Upper lobe of left lung (tissue), 6 donors: ENCODE data around the gene PARVA. TPM values are rescaled to one million over a fixed set of nuclear protein-coding genes. Genes with fewer than 3 reads are reported as not detected.

ENCODE experiments used
- ATAC-seq, 2 donors: fragments of 200-7000 bp; cut with Tn5 transposase; one replicate each; pipeline ENCODE4 v1.9.1; 2022; ENCODE audit warnings: mild to moderate bottlenecking in 2 of 2, moderate library complexity in 2 of 2; ENCODE audit not compliant: low FRiP score in 2 of 2
- DNase-seq, 2 donors: peaks; one replicate each; pipeline ENCODE4 v3.0.0-alpha.2; 2019 to 2020
- H3K27ac ChIP-seq, 4 donors: fragments of 200-600 bp; sonication (generic); one replicate each; pipeline ENCODE4 v1.5.1; 2016 to 2019
- H3K27me3 ChIP-seq, 4 donors: fragments of 200-600 bp; sonication (generic); one replicate each; pipeline ENCODE4 v1.5.1; 2017 to 2019
- H3K36me3 ChIP-seq, 4 donors: fragments of 200-600 bp; sonication (generic); one replicate each; pipeline ENCODE4 v1.5.1; 2016 to 2019
- H3K4me1 ChIP-seq, 4 donors: fragments of 200-600 bp; sonication (generic); one replicate each; pipeline ENCODE4 v1.5.1; 2018 to 2019
- H3K4me3 ChIP-seq, 4 donors: fragments of 200-600 bp; sonication (generic); one replicate each; pipeline ENCODE4 v1.5.1; 2017 to 2019; ENCODE audit warnings: mild to moderate bottlenecking in 2 of 4, moderate library complexity in 1 of 4
- H3K9me3 ChIP-seq, 4 donors: fragments of 200-600 bp; sonication (generic); one replicate each; pipeline ENCODE4 v1.5.1; 2018 to 2019
- CTCF ChIP-seq, 6 experiments: fragments of 450-650 bp in 4 of 6; fragments of 200-600 bp in 2 of 6; sonication (generic) in 2 of 6; IDR thresholded peaks; one replicate each; pipeline ENCODE4 v1.5.1; 2016 to 2019; ENCODE audit warnings: antibody characterized with exemption in 6 of 6
- EP300 ChIP-seq, 4 donors: sonication (generic); formaldehyde crosslinking; IDR thresholded peaks; one replicate each; pipeline ENCODE4 v1.5.1; 2017; ENCODE audit warnings: antibody characterized with exemption in 4 of 4, control low read depth in 2 of 4
- POLR2A ChIP-seq, 4 donors: fragments of 450-650 bp; IDR thresholded peaks; one replicate each; pipeline ENCODE4 v1.5.1; 2016 to 2017; ENCODE audit warnings: antibody characterized with exemption in 4 of 4, mild to moderate bottlenecking in 2 of 4
- POLR2AphosphoS5 ChIP-seq, 2 donors: sonication (generic); formaldehyde crosslinking; IDR thresholded peaks; one replicate each; pipeline ENCODE4 v1.5.1; 2017; ENCODE audit warnings: antibody characterized with exemption in 2 of 2
- WGBS, 2 donors: methylation state at CpG; one replicate each; pipeline ENCODE4 v1.1.5; 2017 to 2018; 5-methylcytosine and 5-hydroxymethylcytosine counted together
- total RNA-seq, 6 donors: library from RNA; depleted of rRNA in 4 of 6; stranded (reverse); fragments of >200 nt in 4 of 6; gene quantifications; one replicate each; pipeline versions ENCODE4 v1.1.0 to v1.2.1, GENCODE V29; 2016 to 2021
- donor health status: DM: no; HTN: no; CAD: no; lungs with moderate emphysema.
- donor health status: DM: no; HTN: yes; CAD: no; lungs with severe emphysema.

PARVA gene
- total RNA-seq, 6 donors from 2014 or later = 36.7 to 73.5 (median 58.0) TPM

- TF ChIP-seq POLR2A (IDR thresholded peaks at IDR 0.05) (no peak), POLR2AphosphoS5 (IDR thresholded peaks at IDR 0.05) (no peak), CTCF (IDR thresholded peaks at IDR 0.05) (no peak)
- Histone ChIP-seq H3K4me3 (no peak overlapping the region), H3K27me3 (no peaks in the 10 kb centered on the region), H3K36me3 (no peaks in the 10 kb centered on the region), H3K27ac (no peak overlapping the region), H3K4me1 (peaks cover 0 to 7% (median 2%) of the 10 kb centered on the region in 4 donors), H3K9me3 (no peaks in the 10 kb centered on the region)
- 85 to 91% methylated on average over 3 of the region's 3 CpGs for WGBS, 2 donors
- no peak for DNase-seq
- no peak for ATAC-seq
These were observed 42.7 kb downstream of the PARVA start for GRCh38 chr11:12420040-12420439.

DNA sequence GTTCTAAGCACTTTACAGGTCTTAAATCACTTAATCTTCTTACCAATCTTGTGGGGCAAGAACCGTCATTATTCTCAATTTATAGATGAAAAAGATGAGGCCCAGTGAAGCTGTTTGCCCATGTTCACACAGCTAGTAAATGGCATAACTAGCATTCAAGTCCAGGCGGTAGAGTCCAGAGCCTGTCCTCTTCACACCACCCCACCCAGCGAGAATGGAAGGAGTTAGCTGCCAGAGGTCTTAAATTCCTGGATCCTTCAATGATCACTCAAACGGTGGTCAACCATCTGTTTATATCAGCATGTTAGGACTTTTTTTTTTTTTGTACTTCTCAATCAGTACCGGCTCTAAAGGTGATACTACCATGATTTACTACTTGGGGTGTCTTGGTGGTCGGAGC lies 43.3 kb downstream of the PARVA start:
- no peak for ATAC-seq
- H3K27ac ChIP-seq = no peak overlapping the region
- no peaks in the 10 kb centered on the region for H3K9me3 ChIP-seq
- no peak overlapping the region for H3K4me3 ChIP-seq
- no peak for TF ChIP-seq CTCF (IDR thresholded peaks at IDR 0.05)
- TF ChIP-seq POLR2AphosphoS5 (IDR thresholded peaks at IDR 0.05) = no peak
- no peak for TF ChIP-seq EP300 (IDR thresholded peaks at IDR 0.05)
- no peak for TF ChIP-seq POLR2A (IDR thresholded peaks at IDR 0.05)
- peaks cover 0 to 4% (median 2%) of the 10 kb centered on the region in 4 donors for H3K4me1 ChIP-seq
- no peak for DNase-seq
- no peaks in the 10 kb centered on the region for H3K36me3 ChIP-seq
- WGBS, 2 donors = 87 to 91% methylated on average over 6 of the region's 6 CpGs
- no peaks in the 10 kb centered on the region for H3K27me3 ChIP-seq

DNA sequence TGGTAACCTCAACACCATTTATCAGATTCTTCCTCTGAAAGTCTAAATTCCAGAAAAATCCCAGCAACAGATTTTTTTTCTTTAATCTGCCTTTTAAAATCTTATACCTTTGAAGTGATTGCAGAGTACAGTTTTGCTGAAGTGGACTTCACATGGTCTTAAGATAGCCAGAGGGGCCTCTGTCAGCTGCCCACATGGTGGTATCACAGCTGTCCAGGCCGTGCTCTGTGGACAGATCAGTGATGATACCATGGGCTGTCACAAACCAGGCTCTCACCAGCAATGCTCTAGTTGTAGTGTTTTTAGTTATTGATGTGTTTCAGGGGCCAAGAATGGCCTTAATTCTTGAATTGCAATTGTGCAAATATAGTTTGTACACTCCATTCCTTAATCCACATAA lies 44.0 kb downstream of the PARVA start:
- DNase-seq = no peak
- no peaks in the 10 kb centered on the region for H3K36me3 ChIP-seq
- no peak overlapping the region for H3K4me3 ChIP-seq
- H3K4me1 ChIP-seq = peaks cover 0 to 4% (median 2%) of the 10 kb centered on the region in 4 donors
- ATAC-seq = no peak
- H3K27me3 ChIP-seq = no peaks in the 10 kb centered on the region
- WGBS, 2 donors = 82 to 100% methylated on average over 1 of the region's 1 CpG
- TF ChIP-seq POLR2AphosphoS5 (IDR thresholded peaks at IDR 0.05) = no peak
- no peak for TF ChIP-seq CTCF (IDR thresholded peaks at IDR 0.05)
- H3K9me3 ChIP-seq = no peaks in the 10 kb centered on the region
- H3K27ac ChIP-seq = no peak overlapping the region

DNA sequence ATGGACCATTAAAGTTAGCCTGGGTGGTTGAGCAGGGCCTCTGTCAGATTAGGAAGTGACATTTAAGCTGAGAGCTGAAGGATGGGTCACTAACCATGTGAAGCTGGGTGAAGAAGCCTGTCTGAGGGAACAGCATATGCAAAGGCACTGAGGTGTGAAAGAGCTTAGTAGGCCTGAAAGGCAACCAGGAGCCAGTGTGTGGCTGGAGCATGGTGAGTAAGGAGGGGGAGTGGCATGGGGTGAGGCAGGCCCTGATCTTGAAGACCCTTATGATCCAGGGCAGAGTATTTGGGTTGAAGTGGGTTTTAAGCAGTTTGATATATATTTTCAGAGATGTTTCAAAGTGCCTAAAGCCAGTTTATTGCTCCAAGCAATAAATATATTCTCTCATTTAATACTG lies 48.8 kb downstream of the PARVA start:
- TF ChIP-seq EP300 (IDR thresholded peaks at IDR 0.05) (no peak), CTCF (IDR thresholded peaks at IDR 0.05) (no peak), POLR2AphosphoS5 (IDR thresholded peaks at IDR 0.05) (no peak), POLR2A (IDR thresholded peaks at IDR 0.05) (no peak)
- no peak overlapping the region for H3K27ac ChIP-seq
- no peak for ATAC-seq

GRCh38 chr11:12429155-12429554 lies 51.8 kb downstream of the PARVA start:
- no peak overlapping the region for H3K4me3 ChIP-seq
- H3K27ac ChIP-seq = no peak overlapping the region
- no peaks in the 10 kb centered on the region for H3K9me3 ChIP-seq
- DNase-seq (no peak), ATAC-seq (no peak)
- 84 to 87% methylated on average over 3 of the region's 3 CpGs for WGBS, 2 donors
- H3K4me1 ChIP-seq = peaks cover 17 to 24% (median 21%) of the 10 kb centered on the region in 4 donors
- TF ChIP-seq CTCF (IDR thresholded peaks at IDR 0.05) = no peak
- no peak for TF ChIP-seq POLR2AphosphoS5 (IDR thresholded peaks at IDR 0.05)
- no peak for TF ChIP-seq EP300 (IDR thresholded peaks at IDR 0.05)
- no peak for TF ChIP-seq POLR2A (IDR thresholded peaks at IDR 0.05)
- no peaks in the 10 kb centered on the region for H3K27me3 ChIP-seq
- H3K36me3 ChIP-seq = no peaks in the 10 kb centered on the region

More for the DNA sequence above, 48.8 kb downstream of the PARVA start:
- Histone ChIP-seq H3K4me1 (peaks cover 5 to 11% (median 9%) of the 10 kb centered on the region in 4 donors), H3K36me3 (no peaks in the 10 kb centered on the region), H3K9me3 (no peaks in the 10 kb centered on the region), H3K4me3 (no peak overlapping the region), H3K27me3 (no peaks in the 10 kb centered on the region)
- no peak for DNase-seq
